HG02642 (cell line): Measurements from ENCODE around the gene SHE.
"Not testable (repeated sequence)": the region's sequence is repeated elsewhere in the genome, so short reads cannot be mapped to it uniquely, and the experiment has no call there.

ENCODE experiments used
- ATAC-seq: cut with Tn5 transposase; IDR thresholded peaks from one replicate; pipeline ENCODE4 v1.9.1; 2021; ENCODE audit warnings: mild to moderate bottlenecking; ENCODE audit not compliant: unreplicated experiment, poor library complexity

SHE gene

DNA sequence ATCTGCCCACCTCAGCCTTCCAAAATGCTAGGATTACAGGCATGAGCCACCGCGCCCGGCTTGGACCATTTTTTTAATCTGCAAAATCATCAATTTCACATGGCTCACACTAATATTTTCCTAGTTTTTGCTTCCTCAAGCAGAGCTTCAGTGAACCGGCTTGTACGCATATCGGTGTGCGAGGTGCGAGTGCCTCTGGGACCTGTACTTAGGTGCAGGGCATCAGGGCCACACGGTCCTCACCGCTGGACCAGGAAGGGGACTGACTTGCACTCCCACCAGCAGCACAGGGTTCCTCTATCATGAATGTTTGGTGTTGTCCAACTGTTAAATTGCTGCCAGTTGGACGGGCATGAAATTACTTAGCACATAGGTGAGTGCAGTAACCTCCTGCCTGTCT lies 15.4 kb upstream of the SHE start:
- no peak for ATAC-seq

DNA sequence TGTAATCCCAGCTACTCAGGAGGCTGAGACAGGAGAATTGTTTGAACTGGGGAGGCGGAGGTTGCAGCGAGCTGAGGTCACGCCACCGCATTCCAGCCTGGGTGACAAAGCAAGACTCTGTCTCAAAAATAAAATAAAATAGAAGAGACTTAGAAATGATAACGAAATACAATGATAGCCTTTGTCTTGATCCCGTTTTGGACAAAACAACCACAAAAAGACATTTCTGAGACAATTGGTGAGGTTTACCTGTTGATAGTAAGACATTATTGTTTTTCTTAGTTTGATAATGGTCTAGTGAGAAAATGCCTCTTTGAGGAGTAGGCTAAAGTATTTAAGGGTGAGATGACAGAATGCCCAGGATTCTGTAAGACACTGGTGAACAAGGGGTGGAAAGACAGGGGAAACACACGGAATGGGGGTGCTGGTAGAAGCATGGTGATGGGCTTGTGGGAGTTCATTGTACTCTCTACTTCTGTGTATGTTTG lies 11.9 kb upstream of the SHE start:
- ATAC-seq, result no peak

DNA sequence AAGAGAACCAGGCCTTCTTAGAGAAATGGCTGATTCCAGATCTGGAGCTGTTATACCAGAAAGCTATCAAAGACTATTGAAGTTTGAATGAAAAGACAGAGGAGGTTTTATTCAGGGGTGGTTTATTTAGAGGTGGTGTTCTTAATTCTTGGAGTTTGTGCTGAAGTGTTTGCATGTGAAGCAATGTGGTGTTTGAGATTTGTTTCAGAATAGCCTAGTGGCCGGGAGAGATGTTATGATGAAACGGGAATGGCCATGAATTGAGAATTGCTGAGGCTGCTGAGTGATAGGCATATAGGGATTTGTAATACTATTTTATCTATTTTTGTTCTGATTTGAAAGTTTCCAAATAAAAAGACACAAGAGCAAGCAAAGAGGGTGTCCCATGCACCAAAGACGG lies 10.5 kb upstream of the SHE start:
- no peak for ATAC-seq

DNA sequence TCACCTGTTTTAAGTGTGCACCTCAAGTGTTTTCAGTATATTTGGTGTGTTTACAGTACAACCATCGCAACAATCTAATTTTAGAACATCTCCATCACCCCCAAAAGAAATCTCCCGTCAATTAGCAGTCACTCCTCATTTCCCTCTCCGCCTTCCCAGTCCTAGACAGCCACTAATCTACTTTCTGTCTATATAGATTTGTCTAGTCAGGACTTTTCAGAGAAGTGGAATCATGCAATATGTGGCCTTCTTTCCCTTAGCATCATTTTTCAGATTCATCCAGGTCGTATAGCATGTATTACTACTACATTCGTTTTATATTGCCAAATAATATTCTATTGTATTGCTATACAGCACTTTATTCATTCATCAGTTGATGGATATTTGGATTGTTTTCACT lies 1.7 kb upstream of the SHE start:
- ATAC-seq, result no peak

DNA sequence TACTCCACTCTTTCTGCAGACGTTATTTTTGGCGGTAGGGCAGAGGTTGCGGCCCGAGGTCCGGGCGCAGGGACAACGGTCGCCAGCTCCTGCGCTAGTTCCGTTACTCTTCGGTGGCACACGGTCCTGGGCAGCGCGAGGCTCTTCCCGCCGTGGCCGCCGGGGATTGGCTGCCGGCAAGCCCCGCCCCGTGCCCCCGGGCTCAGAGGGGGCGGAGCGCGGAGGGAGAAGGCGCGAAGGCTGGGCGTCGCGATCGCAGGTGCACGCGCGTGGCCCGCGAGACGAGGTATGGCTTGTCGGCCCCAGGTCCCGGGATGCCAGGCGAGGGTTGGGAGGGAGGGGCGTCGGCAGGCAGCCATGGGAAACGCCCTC lies 518 bp upstream of the SHE start:
- no peak for ATAC-seq

DNA sequence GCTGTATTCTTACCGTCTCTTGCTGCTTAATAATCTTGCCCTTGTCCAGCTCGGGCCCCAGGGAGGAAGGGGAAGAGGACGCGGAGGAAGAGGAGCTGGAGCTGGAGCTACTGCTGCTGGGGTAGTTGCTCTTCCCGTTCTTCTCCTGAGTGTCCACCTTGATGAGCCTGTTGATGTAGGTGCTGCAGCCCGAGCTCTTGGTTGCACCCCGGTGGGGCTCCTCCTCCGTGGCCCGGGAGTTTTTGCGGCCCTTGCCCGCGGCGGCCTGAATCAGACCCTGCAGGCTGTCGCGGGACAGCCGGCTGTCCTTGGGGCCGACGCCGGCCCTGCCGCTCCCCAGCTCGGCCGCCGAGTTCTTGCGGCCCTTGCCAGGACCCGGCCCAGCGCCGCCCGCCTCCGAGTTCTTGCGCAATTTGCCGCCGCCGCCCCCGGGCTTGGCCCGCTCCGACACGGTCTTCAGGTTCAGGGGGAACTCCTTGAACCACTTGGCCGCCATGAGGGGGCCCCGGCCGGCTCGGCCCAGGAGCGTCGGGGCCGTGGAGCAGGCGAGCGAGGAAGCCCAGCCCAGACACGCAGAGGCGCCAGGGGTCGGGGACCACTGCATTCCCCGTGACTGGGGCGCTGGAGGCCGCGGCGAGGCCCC lies 668 bp downstream of the SHE start:
- no peak for ATAC-seq

DNA sequence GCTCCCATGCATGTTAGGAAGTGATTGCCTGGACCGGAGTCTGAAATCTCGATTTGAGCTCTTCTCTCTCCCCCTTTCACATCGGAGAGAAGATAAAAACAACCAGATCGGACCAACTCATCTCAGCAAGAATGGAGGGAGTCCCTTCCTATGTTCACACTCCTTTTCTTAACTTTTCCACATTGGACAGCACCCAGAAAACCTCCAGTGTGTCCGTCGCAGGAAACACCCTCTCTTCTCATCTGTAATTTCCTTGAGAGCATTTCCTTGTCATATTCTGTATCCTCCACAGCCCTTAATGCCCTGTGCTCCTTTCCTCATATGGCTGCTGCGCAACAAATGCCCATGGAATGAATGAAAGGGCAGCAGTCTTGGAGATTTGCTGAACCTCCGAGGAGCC lies 1.7 kb downstream of the SHE start:
- ATAC-seq, result no peak

DNA sequence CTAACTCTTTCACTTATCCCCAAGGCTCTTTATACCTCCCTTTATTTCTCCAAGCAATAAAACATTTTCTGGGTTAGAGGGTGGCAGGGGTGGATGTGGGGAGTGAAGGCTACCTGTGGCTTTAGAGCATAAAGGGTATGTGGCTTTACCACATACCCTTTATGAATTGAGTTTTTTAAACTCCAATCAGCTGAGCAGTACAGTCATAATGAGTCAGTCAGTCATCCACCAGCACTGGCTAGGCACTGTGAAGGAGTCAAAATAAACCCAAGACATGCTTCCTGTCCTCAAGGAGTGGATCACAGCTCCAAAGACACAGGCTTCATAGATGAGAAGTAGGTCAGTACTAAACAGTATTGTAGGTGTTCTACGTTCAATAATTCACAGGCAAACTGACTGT lies 2.8 kb downstream of the SHE start:
- ATAC-seq, result no peak

DNA sequence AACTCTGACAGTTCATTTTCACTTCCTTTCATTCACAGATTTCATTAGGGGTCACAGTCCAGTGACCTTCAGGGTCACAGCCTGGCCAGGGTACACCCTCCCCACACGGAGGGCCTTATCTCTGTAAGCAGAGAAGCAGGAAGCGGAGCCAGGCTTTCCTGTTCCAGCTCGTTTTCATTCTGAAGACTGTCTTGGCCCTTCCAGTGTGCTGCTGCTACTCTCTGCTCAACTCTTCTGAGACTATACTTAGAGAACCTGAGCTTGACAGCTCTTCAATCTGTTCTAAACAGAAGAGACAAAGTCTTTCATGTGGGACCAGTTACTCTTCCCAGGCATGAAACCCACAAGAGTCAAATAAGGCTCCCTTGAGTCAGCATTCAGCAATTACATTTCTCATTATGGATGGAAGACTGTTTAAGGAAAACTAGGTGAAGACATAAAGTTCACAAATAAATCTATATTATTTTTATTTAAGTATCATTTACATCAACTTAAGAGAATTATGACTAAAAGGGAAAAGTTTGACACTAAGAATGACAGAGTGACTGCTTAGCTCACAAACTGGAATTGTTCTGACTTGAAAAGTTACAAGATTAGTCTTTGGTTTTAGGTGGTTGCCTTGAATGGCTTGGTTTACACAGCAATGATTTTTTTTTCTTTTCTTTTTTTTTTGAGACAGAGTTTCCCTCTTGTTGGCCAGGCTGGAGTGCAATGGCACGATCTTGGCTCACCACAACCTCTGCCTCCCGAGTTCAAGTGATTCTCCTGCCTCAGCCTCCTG lies 5.0 kb downstream of the SHE start:
- ATAC-seq, result no peak

DNA sequence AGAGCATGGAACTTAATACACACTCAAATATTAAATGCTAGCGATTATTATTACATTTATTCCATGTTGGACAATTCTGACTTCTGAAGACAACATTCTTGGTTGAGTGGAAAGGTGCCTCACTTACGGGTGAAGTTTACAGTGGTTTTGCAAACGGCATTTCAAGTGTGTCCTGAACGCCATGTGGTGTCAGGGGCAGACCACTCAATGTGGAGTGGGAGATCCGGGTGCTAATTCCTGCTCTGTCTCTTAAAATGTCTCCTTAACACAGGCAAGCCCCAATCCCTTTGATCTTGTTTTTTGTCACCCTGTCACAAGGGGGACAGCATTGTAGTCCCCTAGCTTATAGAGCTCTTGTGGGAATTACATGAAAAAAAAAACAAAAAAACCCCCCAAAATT lies 5.8 kb downstream of the SHE start:
- no peak for ATAC-seq

DNA sequence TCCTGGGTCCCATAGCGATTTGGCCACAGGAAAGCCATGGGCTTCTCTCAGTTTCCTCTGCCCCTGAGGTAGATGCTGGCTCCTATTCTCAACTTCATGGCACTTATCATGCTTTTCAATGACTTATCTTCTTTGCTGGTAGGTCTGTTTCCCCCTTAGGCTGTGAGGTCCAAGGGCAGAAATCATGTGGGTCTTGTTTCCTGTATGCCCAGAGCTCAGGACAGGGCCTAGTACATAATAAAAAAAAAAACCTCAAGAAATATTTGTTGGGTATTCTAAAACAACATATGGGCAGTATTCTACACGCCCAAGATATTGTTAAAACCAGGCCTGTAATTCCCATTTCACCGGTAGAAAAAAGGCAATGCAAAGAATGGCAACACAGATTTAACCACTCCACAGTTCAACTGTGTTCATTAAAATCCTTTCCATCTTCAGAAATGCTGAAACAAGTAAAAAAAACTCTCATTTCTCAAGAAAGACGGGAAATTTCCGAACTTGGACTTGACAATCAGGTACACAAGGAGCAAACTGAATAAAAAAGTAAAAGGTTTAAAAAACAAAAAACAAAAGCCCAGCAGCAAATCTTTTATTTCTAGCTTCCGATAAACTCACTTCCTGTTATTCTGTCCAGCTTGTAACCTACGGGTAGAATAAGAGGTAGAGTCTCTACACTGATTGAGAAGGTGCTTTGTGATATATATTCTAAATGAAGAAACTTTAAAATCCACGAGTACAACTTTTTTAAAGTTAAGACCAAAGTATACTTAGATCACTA lies 6.5 kb downstream of the SHE start:
- no peak for ATAC-seq

DNA sequence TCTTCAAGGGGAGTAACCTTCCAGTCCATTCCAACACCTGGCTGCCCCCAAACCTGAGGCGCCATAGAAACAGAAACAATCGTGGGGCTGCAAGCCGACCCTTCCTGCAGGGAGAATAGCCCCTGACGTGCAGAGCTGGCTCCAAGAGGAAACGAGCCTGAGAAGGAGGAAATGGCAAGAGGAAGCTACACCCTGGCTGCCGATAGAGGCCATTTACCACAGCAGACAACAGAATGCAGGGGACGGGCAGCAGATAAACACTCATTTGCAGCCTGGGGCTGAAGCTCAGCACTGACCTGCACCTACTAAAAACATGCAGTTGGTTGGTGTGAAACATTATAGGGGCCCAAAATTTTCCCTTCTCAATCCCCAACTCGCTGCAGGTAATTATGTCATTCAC lies 8.9 kb downstream of the SHE start:
- ATAC-seq, result no peak

DNA sequence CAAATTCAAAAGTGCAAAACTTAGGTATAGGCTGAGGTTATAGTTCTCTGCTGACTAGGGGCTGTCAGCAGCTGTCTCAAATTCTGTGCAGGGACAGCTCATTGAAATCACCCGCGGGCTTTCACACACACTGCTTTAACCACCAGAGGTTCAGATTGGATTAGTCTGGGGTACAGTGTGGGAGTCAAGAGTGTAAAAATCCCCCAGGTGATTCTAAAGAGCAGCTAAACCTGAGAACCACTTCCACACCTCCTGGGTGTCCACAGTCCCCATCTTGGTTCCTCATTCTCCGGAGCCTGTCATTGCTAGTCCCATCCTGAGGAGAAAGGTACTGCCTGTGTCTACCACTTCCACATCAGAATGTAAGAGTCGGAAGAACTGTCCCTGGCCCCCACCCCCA lies 10.1 kb downstream of the SHE start:
- no peak for ATAC-seq

DNA sequence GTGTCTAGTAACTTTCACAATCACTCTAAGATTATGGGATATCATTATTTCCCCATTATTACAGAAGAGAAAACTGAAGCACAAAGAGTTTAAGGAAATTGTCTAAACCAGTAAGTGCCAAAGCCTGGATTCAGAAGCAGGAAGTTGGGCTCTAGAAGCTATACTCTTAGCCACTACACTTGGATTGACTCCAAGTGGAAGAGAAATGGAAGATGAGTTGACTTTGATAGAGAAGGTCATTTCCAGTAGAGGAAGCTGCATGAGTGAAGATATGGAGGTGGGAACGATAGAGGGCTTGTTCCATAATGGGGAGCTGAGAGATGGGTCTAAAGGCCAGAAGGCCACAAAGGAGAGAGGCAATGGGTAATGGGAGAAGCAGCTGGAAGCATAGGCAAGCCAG lies 11.9 kb downstream of the SHE start:
- no peak for ATAC-seq

DNA sequence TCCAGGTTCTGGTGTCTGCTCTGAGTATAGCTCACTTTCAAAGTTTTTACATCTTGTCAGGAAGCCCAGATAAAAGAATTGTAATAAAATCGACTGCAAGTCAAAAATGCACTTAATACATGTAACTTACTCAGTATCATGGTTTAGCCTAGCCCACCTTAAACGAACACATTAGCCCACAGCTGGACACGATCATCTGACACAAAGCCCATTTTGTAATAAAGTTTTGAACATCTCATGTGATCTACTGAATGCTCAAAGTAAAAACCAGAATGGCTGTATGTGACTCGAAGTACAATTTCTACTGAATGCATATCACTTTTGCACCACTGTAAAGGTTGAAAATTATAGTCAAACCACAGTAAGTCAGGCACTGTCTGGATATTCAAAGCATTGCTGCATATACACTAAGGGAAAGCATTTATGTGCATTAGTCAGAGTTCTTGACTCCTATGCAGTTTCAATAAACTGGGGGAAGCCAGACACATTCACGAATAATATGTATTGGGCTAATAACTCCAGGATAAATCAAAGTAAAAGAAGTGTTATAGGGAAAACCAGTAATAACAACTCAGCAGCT lies 12.4 kb downstream of the SHE start:
- no peak for ATAC-seq

DNA sequence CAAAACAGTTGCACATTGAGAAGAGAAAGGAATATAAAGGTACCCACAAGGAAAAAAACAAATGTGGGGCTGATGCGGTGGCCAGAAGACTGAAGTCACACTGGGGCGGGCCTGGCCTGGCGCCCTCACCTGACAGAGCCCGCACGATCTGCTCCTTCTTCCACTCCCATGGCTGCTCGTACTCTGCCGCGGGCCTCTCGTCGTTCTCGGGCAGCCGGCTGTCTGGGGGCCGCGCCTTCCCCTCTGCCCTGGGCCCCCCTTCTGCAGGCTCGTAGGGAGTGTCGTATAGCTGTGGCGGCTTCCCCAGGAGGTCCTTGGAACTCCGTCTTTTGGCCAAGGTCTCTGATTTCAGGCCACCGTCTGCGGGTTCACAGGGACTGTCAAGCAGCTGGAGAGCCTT lies 13.3 kb downstream of the SHE start:
- ATAC-seq, result no peak

DNA sequence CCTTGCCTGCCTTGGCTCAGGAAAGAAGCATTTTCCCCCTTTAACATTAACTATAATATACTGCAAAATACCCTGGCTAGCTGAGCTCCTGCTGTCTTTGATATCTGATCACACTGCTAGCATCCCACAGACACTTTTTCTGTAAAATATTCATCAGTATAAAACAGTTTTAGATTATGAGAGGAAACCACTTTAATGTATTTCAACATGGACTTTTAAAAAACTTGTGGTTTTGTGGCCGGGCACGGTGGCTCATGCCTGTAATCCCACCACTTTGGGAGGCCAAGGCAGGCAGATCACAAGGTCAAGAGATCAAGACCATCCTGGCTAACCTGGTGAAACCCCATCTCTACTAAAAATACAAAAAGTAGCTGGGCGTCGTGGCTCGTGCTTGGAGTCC lies 15.5 kb downstream of the SHE start:
- ATAC-seq, result not testable (repeated sequence)

DNA sequence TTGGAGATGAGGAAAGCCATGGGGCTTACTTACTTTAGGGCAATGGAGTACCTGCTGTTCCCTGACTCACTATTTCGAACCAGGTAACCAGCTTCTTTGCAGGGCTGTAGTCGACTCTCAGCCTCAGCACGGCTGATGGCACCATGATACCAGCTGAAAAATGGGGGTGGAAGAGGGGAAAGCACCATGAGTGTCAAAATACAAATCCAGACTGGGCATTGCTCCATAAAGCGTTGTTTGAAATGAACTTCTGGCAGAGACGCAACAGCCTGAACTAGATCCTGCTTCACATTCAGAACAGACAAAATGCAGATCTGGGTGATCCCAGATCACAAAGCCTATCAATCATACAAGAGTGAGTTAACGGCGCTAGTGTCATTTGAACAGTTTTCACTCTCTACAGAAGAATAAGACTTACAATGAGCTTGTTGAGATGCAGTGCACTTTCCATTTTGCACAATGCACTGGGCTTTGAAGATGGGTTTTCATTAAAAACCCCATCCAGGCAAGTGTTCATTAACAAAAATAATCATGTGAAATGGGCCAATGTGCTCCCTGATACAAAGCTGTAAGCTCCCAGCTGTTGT lies 16.2 kb downstream of the SHE start:
- ATAC-seq, result no peak

DNA sequence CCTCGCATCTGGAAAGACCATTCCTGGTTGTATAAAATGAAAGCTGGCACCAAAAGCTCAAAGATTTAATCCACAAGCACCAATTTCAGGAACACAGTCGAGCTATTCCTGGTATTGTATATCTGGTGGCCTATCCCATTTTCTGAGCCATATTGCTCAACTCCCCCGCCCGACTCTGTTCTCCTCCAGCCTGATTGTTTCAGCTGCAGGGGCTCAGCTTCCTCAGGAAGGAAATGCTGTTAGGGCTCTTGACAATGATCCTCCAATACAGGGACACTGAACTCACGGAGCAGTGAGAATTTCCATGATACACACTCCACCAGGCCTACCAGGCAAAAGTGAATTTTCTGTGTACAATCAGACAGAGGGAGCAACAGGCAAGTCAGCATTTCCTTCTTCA lies 17.1 kb downstream of the SHE start:
- ATAC-seq, result no peak

DNA sequence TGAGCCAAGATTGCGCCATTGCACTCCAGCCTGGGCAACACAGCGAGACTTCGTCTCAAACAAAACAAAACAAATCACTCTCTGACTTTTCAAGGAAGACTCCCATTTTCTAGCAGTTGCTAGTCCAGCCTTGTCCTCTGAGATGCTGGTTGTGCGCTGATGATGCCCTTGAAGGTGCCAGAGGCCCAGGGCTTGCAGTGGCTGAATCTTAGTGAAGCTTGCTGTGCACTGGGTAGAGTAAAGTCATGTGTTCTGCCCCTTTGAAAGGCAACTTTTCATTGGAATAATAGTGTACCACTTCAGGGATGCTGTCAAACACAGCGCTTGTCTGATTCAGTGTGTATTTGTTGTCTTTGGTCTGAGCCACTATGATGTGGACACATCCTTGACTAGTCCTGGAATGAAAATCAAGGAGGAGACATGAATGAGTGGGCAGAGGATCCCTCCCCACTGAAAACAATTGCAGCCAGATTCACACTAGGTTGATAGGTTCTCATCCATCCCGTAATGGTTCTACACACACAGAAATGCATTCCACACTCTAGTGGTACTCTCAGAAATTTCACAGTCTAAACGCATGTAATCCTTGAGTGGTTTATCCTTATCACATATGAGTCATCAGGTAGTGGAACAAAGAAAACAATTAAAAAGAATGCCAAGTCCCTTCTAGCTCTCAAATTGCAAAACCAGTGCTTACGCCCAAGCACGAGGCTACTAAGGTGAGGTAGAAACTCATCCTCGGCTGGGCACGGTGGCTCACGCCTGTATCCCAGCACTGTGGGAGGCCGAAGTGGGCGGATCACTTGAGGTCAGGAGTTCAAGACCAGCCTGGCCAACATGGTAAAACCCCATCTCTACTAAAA lies 18.0 kb downstream of the SHE start:
- no peak for ATAC-seq
